IPS DF 19.7 (cell line): ENCODE measurements around the gene GNAL.
"Not testable (repeated sequence)": the region's sequence is repeated elsewhere in the genome, so short reads cannot be mapped to it uniquely, and the experiment has no call there.

ENCODE experiments used
- DNase-seq: peaks from one replicate; pipeline ENCODE4 v3.0.0-alpha.2; 2013; ENCODE audit warnings: low read depth, low spot score

GNAL gene

DNA sequence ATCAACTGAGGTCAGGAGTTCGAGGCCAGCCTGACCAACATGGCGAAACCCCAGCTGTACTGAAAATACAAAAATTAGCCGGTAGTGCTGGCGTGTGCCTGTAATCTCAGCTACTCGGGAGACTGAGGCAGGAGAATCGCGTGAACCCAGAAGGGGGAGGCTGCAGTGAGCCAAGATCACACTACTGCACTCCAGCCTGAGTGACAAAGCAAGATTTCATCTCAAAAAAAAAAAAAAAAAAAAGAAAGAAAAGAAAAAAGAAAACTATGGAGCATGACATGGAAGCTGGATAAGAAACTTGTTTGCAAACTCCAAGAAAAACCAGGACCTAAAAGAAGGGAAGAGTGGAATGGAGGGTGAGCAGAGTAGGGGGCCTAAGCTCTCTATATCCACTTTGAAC is 160.2 kb downstream of the GNAL start:
- no peak for DNase-seq

DNA sequence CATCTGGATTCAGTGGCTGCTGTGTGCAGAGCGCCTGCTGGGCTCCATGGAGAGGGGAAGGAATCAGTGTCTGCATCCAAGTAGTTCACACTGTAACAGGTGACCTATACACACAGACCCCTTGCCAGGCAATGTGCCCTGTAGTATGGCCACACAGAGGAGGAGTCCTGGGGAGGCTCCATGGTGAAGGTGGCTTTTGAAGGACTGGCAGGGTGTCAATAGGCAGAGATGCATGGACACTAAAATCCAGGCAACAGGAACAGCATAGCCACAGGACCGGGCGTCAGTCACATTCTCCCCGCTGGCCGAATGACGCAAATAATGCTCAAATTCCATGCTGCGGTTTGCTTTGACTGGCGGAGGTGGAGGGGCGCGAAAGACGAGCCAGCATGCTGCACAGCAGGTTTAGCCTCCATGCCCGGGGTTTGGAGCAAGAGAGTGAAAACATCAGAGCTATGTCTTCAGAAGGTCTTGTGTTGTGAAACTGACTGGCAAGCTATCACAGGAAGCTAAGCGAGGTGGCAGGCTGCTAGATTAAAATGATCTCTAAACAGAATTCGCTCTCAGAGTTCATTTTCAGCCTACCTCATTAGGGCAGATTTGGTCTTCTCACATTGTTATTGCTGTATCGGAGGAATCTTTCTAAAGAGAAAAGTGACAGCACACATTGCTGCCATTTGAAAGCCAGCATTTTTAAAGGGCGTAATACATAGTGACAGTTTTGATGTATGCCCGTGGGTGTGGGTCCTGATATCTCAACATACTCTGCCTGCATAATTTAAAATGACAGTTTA is 161.0 kb downstream of the GNAL start:
- no peak for DNase-seq

DNA sequence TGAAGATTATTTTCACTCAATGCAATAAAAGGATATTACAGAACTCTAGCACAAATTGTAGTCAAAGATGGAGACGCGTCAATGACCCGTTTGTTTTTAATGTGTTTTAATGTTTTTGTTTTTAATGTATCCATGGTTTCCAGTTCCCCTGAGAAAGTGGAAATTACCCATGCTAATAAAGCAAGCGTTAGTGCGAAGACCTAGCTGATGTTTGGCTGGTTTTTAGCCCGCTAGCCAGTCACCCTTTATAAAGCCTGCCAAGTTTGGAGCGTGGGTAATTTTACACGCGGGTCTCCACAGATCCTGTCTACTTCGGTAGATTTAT is 161.7 kb downstream of the GNAL start:
- no peak for DNase-seq

DNA sequence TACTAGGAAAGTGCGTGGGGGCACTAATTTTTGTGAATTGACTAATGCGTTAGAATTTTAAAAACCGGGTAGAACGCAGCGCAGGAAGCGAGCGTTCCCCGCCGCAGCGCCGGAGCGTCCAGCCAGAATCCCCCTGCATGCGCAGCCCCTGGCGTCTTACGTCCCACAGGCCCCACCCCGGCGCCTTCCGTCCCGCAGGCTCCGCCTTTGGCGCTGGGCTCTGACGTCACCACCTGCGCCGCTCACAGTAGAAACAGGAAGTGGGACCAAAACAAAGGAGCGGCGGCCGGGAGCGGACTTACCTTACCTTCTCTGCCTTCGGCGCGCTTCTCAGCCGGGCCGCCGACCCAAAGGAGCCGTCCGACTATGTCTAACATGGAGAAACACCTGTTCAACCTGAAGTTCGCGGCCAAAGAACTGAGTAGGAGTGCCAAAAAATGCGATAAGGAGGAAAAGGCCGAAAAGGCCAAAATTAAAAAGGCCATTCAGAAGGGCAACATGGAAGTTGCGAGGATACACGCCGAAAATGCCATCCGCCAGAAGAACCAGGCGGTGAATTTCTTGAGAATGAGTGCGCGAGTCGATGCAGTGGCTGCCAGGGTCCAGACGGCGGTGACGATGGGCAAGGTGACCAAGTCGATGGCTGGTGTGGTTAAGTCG is 162.2 kb downstream of the GNAL start, which contains the start of gene CHMP1B:
TSS of gene CHMP1B (plus strand) at position 268 of the 660 bp plus-strand sequence. CDS start at position 367, 99 bp downstream.
- DNase-seq = peak; percentile 80

DNA sequence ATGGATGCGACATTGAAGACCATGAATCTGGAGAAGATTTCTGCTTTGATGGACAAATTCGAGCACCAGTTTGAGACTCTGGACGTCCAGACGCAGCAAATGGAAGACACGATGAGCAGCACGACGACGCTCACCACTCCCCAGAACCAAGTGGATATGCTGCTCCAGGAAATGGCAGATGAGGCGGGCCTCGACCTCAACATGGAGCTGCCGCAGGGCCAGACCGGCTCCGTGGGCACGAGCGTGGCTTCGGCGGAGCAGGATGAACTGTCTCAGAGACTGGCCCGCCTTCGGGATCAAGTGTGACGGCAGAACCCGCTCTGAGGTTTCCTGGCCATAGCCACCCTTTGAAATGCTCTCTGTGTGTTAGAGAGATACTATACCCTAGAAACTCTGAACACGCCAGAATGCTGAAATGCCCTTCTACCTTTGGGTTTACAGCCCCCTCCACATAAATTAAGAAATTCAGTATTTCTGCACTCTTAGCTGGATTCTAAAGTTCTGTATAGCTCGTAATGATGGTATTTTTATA is 162.8 kb downstream of the GNAL start:
- DNase-seq = no peak

GRCh38 chr18:11854554-11854953 is 165.5 kb downstream of the GNAL start:
- DNase-seq = not testable (repeated sequence)

- DNase-seq = peak; percentile 54
Observed at GRCh38 chr18:11857177-11857887, 168.3 kb downstream of the GNAL start.

GRCh38 chr18:11859282-11859830 is 170.3 kb downstream of the GNAL start:
- DNase-seq = no peak

DNA sequence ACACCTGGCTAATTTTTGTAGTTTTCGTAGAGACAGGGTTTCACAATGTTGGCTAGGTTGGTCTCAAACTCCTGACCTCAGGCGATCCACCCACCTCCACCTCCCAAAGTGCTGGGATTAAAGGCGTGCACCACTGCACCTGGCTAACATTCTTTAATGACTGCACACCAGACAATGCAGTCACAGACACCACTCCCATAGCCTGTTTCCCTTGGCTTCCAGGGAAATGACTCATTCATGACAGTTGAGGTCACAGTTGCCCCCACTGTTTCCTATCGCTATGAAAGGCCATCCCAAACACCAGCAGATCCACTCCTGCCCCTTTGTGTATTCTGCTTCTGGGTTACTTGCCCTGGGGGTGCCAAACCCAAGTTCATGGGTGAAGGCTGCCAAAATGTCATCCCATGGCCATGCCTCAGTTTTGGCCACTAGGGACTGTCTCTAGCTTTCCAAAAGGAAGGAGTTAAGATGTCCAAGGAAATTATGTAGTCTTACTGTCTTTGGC is 170.9 kb downstream of the GNAL start:
- DNase-seq = no peak

- no peak for DNase-seq
Observed at GRCh38 chr18:11860594-11861450, 171.8 kb downstream of the GNAL start.

GRCh38 chr18:11861583-11862288 is 172.7 kb downstream of the GNAL start:
- no peak for DNase-seq

- DNase-seq = no peak
Observed at GRCh38 chr18:11862468-11863137, 173.5 kb downstream of the GNAL start.

GRCh38 chr18:11864471-11864870 is 175.4 kb downstream of the GNAL start:
- DNase-seq = no peak

DNA sequence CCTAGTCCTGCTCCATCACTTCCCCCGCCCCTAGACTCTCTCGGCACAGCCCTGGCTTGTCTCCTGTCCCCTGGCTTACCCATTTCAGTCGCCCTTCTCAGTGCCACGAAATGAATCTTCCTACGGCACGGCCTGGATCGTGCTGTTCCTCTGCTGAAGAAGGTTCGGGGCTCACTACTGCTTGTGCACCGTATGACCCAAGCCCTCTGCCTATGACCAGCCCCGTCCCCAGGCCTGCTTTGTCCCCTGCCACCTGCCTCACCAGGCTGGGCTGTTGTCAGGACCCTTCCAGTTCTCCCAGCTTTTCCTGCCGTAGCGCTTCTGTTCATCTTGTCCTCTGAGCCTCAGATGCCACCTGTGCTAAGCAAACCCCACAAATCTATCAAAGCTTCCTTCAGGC is 176.0 kb downstream of the GNAL start:
- DNase-seq = no peak

- no peak for DNase-seq
Observed at GRCh38 chr18:11866329-11866728, 177.3 kb downstream of the GNAL start.

GRCh38 chr18:11866764-11867163 is 177.7 kb downstream of the GNAL start:
- DNase-seq = no peak

- DNase-seq = no peak
Observed at GRCh38 chr18:11868230-11868629, 179.2 kb downstream of the GNAL start.

DNA sequence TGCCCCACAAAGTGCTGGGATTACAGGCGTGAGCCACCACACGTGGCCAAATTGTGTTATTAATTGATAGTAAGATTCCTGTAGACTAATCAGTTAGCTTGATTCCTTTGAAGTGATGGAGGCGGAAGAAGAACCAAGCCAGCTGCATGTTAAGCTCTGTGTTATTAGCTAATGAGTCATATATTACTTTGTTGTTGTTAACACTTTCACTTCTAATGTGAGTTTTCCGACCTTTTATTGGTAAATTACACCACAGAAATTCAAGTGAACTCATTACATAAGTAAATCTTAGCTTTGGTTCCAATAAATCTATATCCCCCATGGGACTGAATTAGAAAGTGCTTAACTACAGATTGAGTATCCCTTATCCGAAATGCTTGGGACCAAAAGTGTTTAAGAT is 182.4 kb downstream of the GNAL start:
- DNase-seq = no peak

DNA sequence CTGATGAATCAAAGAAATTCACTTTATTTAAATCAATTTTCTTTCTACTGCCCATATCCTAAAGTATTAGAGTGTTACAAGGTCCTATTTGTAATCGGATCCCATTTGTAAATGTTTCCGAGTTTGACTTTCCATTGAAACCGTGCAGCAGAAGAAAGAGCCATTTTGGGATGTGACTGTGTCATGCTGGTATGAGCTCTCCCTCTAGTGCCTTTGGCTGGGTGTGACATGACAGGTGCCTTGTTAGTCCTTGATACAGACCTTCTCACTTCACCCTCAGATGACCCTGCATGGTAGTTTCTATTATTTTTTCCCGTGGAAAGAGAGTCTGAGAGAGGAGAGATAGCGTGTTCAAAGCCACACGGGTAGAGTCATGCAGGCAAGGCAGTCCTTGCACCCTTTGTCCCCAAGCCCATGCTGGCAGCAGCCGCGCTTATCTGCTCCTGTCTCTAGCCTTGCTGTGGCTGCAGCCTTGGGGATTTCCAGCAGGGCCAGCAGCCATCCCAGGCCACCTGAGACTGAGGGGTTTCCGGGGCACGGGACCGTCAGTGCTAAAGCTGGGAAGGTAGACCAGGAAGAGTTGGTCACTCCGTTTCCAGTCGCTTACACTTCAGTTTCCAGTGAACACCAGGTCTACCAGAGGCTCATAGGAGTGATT is 183.5 kb downstream of the GNAL start:
- no peak for DNase-seq
